PC-3 (cell line): ENCODE measurements around the gene INPP5F.

Source experiments
- CTCF ChIP-seq: fragments of 300-600 bp; sonication (generic); conservative IDR thresholded peaks from 2 replicates; pipeline ENCODE4 v1.5.1; 2017; ENCODE audit warnings: antibody characterized with exemption, low read depth, mild to moderate bottlenecking, low read length
- EZH2phosphoT487 ChIP-seq: fragments of 300-600 bp; sonication (generic); IDR thresholded peaks from 2 replicates; pipeline ENCODE4 v1.6.1; 2018; ENCODE audit warnings: mild to moderate bottlenecking, antibody characterized with exemption, low read length, borderline replicate concordance

DNA sequence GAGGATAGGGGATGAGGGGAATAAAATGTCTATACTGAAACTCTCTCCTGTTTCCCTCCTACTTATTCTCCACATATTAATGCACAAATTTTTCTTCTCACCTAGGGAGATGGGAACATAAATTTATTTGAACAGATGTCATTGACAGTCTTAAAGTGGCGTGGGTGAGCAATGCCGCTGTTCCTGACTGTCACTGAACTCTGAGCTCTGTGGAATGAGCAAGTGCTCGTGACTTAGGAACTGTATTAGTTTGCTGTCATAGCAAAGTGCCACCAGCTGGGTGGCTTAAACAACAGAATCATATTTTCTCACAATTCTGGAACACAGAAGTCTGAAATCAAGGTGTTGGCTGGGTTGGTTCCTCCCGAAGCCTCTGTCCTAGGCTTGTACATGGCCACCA is 29.1 kb downstream of the INPP5F start:
- TF ChIP-seq CTCF = no peak
- no peak for TF ChIP-seq EZH2phosphoT487
